Endothelial cell of umbilical vein (primary cell): Measurements from ENCODE around the gene MAGI1. TPM values are rescaled to one million over a fixed set of nuclear protein-coding genes. Genes with fewer than 3 reads are reported as not detected.

Experiments
- BruUV-seq: library from RNA; stranded (reverse); fragments of 400-500 nt; replicated peaks from 2 replicates; lab custom pipeline; 2021; lab: Mats Ljungman, UMichigan
- CTCF ChIA-PET: fragments of 300-600, 350-600 bp; sonication (Branson Sonifier 250); formaldehyde crosslinking; loops from one replicate; lab custom pipeline; 2021; ENCODE audit warnings: antibody characterized with exemption, inconsistent platforms; lab: Charles Lee
- POLR2A ChIA-PET: fragments of 300-600, 350-600 bp; sonication (Branson Sonifier 250); formaldehyde crosslinking; loops from one replicate; lab custom pipeline; 2021; ENCODE audit warnings: antibody characterized with exemption, inconsistent platforms; lab: Charles Lee
- DNase-seq: peaks from one replicate; pipeline ENCODE4 v3.0.0-alpha.2; 2011; ENCODE audit warnings: low read depth, low spot score
- FAIRE-seq: peaks from 2 replicates; lab custom pipeline; 2011; peaks lifted over from hg19 to GRCh38; lab: Jason Lieb, UNC
- H2AFZ ChIP-seq: 2 replicates; pipeline ENCODE4 v1.6.0; 2012; ENCODE audit warnings: low read depth, low read length, control low read depth, inconsistent platforms
- H3K27ac ChIP-seq: 2 replicates; pipeline ENCODE4 v1.5.1; 2011; ENCODE audit warnings: low read depth, mild to moderate bottlenecking, control low read depth, low read length, moderate library complexity; ENCODE audit not compliant: insufficient read depth
- H3K27me3 ChIP-seq, 2 experiments: 2 replicates each; pipeline versions ENCODE4 v1.6.0 to v1.6.1; 2011; ENCODE audit warnings: low read length in 2 of 2, mixed read lengths in 1 of 2; ENCODE audit not compliant: control insufficient read depth in 2 of 2, insufficient read depth in 2 of 2
- H3K36me3 ChIP-seq, 2 experiments: 2 replicates in 1 of 2; 3 replicates in 1 of 2; pipeline ENCODE4 v1.5.1; 2011; ENCODE audit warnings: low read length in 2 of 2, mild to moderate bottlenecking in 1 of 2, moderate library complexity in 1 of 2; ENCODE audit not compliant: control insufficient read depth in 2 of 2, insufficient read depth in 2 of 2; ENCODE audit errors: extremely low read depth in 1 of 2
- H3K4me1 ChIP-seq: 3 replicates; pipeline ENCODE4 v1.5.1; 2011; ENCODE audit warnings: mild to moderate bottlenecking, low read length; ENCODE audit not compliant: control insufficient read depth, insufficient read depth; ENCODE audit errors: extremely low read depth
- H3K4me2 ChIP-seq: 2 replicates; pipeline ENCODE4 v1.6.1; 2011; ENCODE audit warnings: low read length, control low read depth, mixed read lengths; ENCODE audit not compliant: insufficient read depth
- H3K4me3 ChIP-seq, 3 experiments: fragments of 200-600 bp in 1 of 3; sonication (generic), shearing (Covaris generic) in 1 of 3; replicated peaks in 1 of 3; 2 replicates each; pipeline ENCODE4 v1.5.1; 2011 to 2016; ENCODE audit warnings: control low read depth in 3 of 3, low read length in 3 of 3, mild to moderate bottlenecking in 2 of 3, inconsistent platforms in 1 of 3, low read depth in 1 of 3, moderate library complexity in 1 of 3; ENCODE audit not compliant: insufficient read depth in 1 of 3
- H3K79me2 ChIP-seq: 2 replicates; pipeline ENCODE4 v1.6.0; 2012; ENCODE audit warnings: low read length, inconsistent platforms; ENCODE audit not compliant: control insufficient read depth, insufficient read depth
- H3K9ac ChIP-seq: replicated peaks from 2 replicates; pipeline ENCODE3; 2011; ENCODE audit warnings: low read length, control low read depth; ENCODE audit not compliant: insufficient read depth; ENCODE audit errors: extremely low read depth
- H3K9me1 ChIP-seq: replicated peaks from 3 replicates; pipeline ENCODE4 v1.6.0; 2011; ENCODE audit warnings: mild to moderate bottlenecking, low read length; ENCODE audit not compliant: control insufficient read depth, insufficient read depth; ENCODE audit errors: extremely low read depth
- H3K9me3 ChIP-seq: replicated peaks from 2 replicates; pipeline ENCODE4 v1.5.1; 2012; ENCODE audit warnings: low read length, inconsistent platforms; ENCODE audit not compliant: control insufficient read depth, insufficient read depth
- H4K20me1 ChIP-seq: replicated peaks from 2 replicates; pipeline ENCODE3; 2011; ENCODE audit warnings: mild to moderate bottlenecking, low read length; ENCODE audit not compliant: control insufficient read depth, insufficient read depth; ENCODE audit errors: extremely low read depth
- EZH2 ChIP-seq: IDR thresholded peaks from 2 replicates; pipeline ENCODE4 v1.6.1; 2012; ENCODE audit warnings: borderline replicate concordance, low read depth, mild to moderate bottlenecking, moderate library complexity, low read length, inconsistent platforms; ENCODE audit not compliant: severe bottlenecking
- FOS ChIP-seq: IDR thresholded peaks from 2 replicates; pipeline ENCODE4 v1.6.1; 2011; ENCODE audit warnings: mild to moderate bottlenecking, low read length, moderate library complexity, borderline replicate concordance; ENCODE audit not compliant: insufficient read depth
- GATA2 ChIP-seq: IDR thresholded peaks from 2 replicates; pipeline ENCODE4 v1.7.0; 2011; ENCODE audit warnings: low read depth, mild to moderate bottlenecking, moderate library complexity, mixed read lengths, low read length; ENCODE audit not compliant: insufficient read length, insufficient read depth
- JUN ChIP-seq: IDR thresholded peaks from 2 replicates; pipeline ENCODE4 v1.6.1; 2011; ENCODE audit warnings: borderline replicate concordance, low read depth; ENCODE audit not compliant: insufficient read length, insufficient read depth
- MYC ChIP-seq: IDR thresholded peaks from one replicate; pipeline ENCODE4 v1.6.1; 2011; ENCODE audit warnings: mild to moderate bottlenecking, low read depth, low read length
- POLR2A ChIP-seq: IDR thresholded peaks from 2 replicates; pipeline ENCODE4 v1.6.1; 2012; ENCODE audit warnings: low read depth, mild to moderate bottlenecking, control low read depth, low read length
- POLR2AphosphoS5 ChIP-seq: IDR thresholded peaks from 2 replicates; pipeline ENCODE4 v1.6.1; 2012; ENCODE audit warnings: low read depth, mild to moderate bottlenecking, control low read depth, low read length, moderate library complexity; ENCODE audit not compliant: insufficient read depth
- dilution Hi-C: fragments of 300-500 bp; cut with MboI; formaldehyde crosslinking; loops from one replicate; pipeline ENCODE4 v1.15.0; 2019; ENCODE audit warnings: low sequenced_read_pairs; ENCODE audit not compliant: extremely low pct_ligation_motif_present
- intact Hi-C: fragments of 100-400 bp; cut with micrococcal nuclease; formaldehyde crosslinking; loops from one replicate; pipeline ENCODE4 v1.10.0; 2022
- polyA plus RNA-seq, 4 experiments: library from polyadenylated mRNA; depleted of rRNA in 3 of 4; stranded (reverse) in 3 of 4; unstranded in 1 of 4; fragments of >200 nt; gene quantifications; 2 replicates each; pipeline versions ENCODE4 v1.2.1 to v1.2.3, GENCODE V29; 2011 to 2012; ENCODE audit warnings: missing spikeins in 1 of 4
- total RNA-seq: library from RNA; stranded (reverse); gene quantifications from 2 replicates; pipeline ENCODE4 v1.2.3, GENCODE V29; 2021
- TF ChIP-seq, protein P1 (sequence below), 2 donors: IDR thresholded peaks; 1 replicate in 1 of 2; 2 replicates in 1 of 2; pipeline ENCODE4 v1.5.1; 2011; ENCODE audit warnings: low read length in 2 of 2, mild to moderate bottlenecking in 2 of 2, moderate library complexity in 2 of 2, control low read depth in 1 of 2, inconsistent platforms in 1 of 2, low read depth in 1 of 2; ENCODE audit not compliant: insufficient read depth in 1 of 2; ENCODE audit errors: extremely low read depth in 1 of 2
- TF ChIP-seq, protein P2 (sequence below): IDR thresholded peaks from 2 replicates; pipeline ENCODE4 v1.6.1; 2011; ENCODE audit not compliant: insufficient read depth, insufficient read length

The MAGI1 gene
- total and polyA plus RNA-seq, 2 donors (not counting 3 experiments of a cell fraction or from before 2014, with no cell fraction given) = 10.1 to 47.9 TPM

DNA sequence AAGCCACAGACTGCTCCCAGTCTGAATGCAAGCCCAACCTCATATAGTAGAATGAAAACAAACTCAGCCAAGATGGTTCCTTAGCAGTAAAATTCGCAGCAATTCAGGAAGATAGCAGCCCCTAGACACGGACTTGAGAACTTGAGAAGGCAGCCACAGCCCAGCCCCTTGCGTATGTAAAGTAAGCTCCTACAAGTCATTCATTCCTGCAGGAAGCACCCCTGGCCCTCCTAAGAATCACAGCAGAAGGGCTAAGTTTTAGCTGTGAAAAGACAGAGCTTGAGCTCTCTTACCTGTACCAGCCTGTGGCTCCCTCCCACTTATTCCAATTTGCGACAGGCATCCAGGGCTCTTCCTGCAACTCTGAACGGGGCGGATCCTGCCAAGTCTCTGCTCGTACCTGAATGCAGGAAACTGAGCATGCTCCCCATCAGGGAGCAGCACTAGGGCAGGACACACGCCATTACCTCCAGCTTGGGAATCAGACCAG lies 136.4 kb downstream of the MAGI1 start:
- Histone ChIP-seq H3K9me3 (no peaks in the 10 kb centered on the region), H3K27ac (no peak overlapping the region), H3K9me1 (no peaks in the 10 kb centered on the region), H3K36me3 (no peaks in the 10 kb centered on the region), H3K4me1 (peaks cover 37% of the 10 kb centered on the region), H4K20me1 (no peaks in the 10 kb centered on the region), H2AFZ (no peak overlapping the region), H3K4me2 (no peak overlapping the region), H3K79me2 (no peaks in the 10 kb centered on the region), H3K27me3 (no peaks in the 10 kb centered on the region), H3K9ac (no peak overlapping the region), H3K4me3 (no peak overlapping the region)
- DNase-seq = no peak
- CTCF ChIA-PET = interaction anchor here (1.1 to 1.2 kb wide), 2 partner anchors 10 to 13 kb away, joined by 4 read pairs; no protein-coding TSS in a partner anchor
- FAIRE-seq = no peak
- BruUV-seq = no TSS peak
- TF ChIP-seq, protein P1, sequence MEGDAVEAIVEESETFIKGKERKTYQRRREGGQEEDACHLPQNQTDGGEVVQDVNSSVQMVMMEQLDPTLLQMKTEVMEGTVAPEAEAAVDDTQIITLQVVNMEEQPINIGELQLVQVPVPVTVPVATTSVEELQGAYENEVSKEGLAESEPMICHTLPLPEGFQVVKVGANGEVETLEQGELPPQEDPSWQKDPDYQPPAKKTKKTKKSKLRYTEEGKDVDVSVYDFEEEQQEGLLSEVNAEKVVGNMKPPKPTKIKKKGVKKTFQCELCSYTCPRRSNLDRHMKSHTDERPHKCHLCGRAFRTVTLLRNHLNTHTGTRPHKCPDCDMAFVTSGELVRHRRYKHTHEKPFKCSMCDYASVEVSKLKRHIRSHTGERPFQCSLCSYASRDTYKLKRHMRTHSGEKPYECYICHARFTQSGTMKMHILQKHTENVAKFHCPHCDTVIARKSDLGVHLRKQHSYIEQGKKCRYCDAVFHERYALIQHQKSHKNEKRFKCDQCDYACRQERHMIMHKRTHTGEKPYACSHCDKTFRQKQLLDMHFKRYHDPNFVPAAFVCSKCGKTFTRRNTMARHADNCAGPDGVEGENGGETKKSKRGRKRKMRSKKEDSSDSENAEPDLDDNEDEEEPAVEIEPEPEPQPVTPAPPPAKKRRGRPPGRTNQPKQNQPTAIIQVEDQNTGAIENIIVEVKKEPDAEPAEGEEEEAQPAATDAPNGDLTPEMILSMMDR (IDR thresholded peaks at IDR 0.05; ENCODE audit: extremely low read depth in 1 of 2, insufficient read depth in 1 of 2, low read depth in 1 of 2, low read length in 2 of 2) = no peak
- TF ChIP-seq, protein P2, sequence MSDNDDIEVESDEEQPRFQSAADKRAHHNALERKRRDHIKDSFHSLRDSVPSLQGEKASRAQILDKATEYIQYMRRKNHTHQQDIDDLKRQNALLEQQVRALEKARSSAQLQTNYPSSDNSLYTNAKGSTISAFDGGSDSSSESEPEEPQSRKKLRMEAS = no peak
- TF ChIP-seq FOS = no peak
- TF ChIP-seq JUN = no peak
- no peak for TF ChIP-seq GATA2
- TF ChIP-seq POLR2AphosphoS5 = no peak
- TF ChIP-seq MYC = no peak
- no peak for TF ChIP-seq EZH2
- no peak for TF ChIP-seq POLR2A
- dilution Hi-C loops = no loop called here
- intact Hi-C loops = loop anchor here (5.0 kb wide), 1 partner anchor 235 kb away; no protein-coding TSS in a partner anchor
- POLR2A ChIA-PET = interaction anchor here (0.5 kb wide), 1 partner anchor 47 kb away, joined by 4 read pairs; no protein-coding TSS in a partner anchor
